ENCODE results near the gene EXOC3.
"Not testable (repeated sequence)": the region's sequence is repeated elsewhere in the genome, so short reads cannot be mapped to it uniquely, and the experiment has no call there.

The EXOC3 gene

DNA sequence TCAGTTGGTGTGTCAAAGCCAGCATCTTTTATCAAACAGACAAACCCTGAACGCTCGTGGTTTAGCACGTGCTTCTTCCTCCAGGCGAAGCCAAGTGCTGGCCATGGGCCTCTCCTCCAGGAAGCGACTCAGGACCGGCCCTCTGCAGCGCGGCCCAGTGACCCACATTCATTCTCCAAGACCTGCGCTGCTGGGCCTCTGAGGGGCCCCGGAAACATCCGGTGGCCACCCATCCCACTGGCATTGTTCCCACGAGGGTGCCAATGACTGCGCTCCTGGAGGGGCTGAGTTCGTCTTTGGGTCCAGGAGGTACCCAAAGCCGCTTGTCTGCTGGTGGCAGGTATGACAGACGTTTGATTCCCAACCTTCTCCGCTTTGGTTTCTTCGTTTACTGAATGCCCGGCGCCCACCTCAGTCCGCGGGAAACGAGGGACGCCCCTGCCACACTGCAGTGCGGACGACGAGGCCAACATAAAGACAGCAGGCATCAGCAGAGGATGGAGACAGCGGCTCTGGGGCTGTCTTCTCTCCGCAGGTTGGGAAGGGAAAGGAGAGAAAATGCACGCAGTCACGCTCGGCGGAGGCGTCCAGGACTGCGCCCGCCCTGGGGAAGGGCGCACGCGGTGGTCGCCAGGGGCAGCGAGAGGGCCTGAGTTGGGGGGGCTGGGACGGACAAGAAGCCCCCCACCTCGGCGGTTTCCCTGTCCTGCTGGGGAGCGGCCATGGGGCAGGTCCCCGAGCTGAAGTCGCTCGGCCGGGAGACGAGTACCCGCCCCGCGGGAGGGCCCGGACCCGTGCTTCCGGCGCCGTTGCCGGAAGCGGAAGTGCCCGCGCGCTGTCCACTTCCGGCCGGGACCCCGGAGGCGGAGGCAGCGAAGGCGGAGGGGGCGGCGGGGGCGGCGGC is at the start of gene EXOC3:
EXOC3 (plus strand) TSS at position 842 of the 904 bp plus-strand sequence. CDS start 3,030 bp downstream, outside the sequence.
- peak; percentile 84 for DNase-seq

DNA sequence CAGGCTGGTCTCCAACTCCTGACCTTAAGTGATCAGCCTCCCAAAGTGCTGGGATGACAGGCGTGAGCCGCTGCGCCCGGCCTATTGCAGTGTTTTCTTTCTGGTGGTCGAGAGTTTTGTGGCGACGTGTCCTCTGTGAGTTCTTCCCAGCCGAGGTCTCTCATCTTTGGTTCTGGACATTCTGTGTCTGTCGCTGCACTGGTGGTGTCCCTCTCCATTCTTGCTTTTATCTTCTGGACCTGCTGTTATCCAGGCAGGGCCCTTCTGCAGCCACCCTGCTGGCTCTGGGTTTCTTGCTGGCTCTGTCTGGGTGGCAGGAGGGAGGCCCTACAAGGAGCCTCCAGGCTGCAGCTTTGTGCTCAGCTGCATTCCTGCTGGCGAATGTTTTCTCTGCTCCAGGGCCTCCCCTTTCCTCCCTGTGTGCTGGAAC is 49.1 kb upstream of the EXOC3 start:
- peak; percentile 40 for DNase-seq

DNA sequence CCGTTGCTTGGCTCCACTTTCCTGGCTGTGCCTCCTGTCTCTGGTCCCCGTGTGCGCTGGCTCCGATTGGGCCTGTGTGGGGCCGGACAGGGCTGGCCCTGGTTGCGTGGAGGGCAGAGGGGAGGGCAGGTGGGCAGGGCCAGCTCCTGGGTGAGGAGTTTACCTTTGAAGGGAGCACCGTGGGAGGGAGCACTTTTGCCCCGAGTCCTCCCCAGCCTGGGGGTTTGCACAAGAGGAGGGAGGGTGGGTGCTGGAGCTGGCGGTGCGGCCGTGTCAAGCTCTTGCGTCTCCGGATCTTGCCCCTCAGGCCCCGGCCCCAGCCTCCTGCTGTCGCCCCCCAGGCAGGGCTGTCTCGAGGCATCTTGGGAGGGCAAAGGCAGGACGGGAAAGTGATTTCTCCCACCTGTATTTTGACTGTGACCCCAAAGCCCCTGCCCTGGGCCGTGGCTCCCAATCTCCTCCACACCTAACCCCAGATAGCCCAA is 48.3 kb upstream of the EXOC3 start:
- peak; percentile 15 for DNase-seq

DNA sequence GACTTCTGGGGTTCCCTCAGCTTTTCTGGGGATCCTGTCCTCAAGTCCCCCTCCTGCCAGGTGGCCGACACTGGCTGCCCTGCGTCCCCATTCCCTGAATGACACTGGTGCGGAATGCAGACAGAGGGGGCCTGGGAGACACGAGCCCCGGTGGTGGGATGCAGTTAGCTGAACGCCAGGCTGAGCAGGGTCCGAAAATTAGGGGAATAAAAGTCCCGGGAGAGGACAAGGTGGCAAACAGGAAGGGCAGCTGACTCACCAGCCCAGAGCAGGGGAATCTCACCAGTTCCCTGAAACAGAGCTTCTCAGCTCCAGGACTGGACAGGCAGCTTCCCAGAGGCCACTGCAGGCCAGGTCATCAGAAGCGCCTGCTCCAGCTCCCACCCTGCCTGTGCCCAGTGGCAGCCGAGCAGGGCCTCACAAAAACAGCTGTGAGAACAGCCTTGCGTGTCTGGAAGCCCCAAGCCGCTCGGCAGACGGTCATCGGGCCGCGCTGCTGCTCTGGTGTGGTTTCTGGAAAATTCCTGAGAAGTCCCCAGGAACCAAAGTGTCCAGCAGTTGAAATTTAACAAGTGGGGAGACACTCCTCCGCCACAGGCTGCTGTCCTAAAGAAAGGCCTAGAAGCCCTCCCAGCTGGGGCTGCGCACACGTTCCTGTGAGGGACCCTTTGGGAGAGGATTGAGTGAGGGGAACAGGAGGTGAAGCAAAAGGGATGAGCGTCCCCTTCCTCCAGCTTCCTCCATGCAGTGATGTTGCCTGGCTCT is 47.6 kb upstream of the EXOC3 start:
- DNase-seq = peak; percentile 66

DNA sequence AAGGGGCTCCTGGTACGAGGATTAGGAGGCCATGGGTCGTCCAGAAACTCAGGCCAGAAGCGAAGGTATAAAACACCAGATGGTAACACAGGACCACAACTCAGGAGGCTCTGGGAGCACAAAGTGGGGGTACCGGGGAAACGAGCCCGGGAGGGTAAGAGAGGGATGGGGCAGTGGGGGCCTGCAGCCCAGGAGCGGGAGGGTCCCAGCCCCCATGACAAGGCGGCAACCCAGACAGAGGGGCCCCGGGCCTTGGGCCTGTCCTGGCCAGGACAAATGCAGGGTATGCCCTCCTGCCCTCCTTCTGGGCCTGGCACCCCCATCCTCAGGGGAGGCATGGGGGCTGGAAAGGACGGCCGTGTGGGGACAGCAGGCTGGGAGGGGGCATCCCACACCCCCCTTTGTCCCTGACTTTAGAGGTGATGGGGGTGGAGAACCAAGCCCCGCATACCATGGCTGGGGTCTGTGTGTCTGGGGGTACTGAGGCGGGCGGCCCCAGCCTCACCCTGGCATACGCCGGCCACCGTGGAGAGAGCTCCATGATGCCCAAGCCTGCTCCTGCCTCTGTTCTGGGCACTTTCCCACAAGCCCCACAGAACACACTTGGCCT is 47.0 kb upstream of the EXOC3 start:
- no peak for DNase-seq

DNA sequence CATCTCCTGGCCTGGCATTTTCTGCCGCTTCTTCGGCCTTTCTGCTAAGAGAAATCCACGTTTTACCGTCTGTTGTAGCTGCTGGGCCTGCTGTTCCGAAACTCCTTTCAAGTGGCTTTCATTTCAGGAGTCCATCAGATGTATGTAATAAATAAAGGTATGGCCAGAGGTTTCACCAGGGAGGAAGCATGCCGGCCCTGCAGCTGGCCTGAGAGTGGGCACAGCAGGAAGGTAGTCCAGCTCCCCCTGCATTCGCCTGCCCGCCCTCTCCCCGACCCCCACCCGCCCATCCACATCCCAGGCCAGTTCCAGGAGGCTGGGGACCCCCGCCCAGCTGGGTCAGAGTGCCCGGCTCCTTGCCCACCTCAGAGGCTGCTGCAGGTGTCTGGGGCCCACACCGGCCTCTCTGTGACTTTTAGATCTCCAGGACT is 46.4 kb upstream of the EXOC3 start:
- no peak for DNase-seq

DNA sequence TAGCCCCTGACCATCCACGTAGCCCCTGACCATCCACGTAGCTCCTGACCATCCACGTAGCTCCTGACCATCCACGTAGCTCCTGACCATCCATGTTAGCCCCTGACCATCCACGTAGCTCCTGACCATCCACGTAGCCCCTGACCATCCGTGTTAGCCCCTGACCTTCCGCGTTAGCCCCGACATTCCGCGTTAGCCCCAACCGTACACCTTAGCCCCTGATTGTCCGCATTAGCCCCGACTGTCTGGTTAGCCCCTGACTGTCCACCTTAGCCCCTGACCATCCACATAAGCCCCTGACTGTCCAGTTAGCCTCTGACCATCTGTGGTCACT is 44.9 kb upstream of the EXOC3 start:
- not testable (repeated sequence) for DNase-seq

DNA sequence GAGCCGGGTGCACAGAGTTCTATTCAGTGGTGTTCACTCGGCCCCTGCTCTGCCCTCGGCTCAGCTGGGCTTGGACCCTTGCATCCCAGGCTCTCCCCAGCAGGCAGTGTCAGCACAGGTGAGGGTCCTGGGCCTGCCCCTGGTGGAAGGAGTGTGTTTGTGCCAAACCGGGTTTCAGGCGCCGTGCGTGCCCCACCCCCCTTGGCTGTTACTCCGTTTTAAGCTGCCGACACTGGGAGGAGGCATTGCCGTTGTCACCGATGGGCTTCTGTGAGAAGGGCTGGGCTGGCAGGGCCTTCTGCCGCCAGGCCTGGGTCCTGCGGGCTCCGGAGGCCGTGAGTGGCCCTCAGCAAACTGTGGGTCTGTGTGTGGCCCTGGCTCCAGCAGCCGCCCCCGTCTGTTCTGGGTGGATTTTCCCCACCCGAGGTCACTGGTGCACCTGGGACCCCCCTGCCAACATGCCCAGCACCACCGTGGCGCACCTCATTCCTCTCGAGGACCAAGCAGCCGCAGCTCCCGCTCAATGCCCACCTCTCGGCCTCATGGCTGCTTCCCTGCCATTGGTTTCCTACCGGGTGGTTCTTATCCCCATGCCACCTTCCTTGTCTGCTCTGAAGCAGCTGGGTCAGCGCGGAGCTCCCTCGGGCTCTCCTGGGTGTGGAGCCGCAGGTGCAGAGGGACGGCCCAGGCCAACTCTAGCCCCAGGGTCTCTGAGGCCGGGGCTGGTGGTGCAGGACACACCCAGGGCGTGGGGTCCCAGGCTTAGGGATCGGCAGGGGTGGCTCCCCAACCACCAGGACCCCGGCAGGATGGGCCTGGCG is 44.3 kb upstream of the EXOC3 start:
- peak; percentile 31 for DNase-seq

DNA sequence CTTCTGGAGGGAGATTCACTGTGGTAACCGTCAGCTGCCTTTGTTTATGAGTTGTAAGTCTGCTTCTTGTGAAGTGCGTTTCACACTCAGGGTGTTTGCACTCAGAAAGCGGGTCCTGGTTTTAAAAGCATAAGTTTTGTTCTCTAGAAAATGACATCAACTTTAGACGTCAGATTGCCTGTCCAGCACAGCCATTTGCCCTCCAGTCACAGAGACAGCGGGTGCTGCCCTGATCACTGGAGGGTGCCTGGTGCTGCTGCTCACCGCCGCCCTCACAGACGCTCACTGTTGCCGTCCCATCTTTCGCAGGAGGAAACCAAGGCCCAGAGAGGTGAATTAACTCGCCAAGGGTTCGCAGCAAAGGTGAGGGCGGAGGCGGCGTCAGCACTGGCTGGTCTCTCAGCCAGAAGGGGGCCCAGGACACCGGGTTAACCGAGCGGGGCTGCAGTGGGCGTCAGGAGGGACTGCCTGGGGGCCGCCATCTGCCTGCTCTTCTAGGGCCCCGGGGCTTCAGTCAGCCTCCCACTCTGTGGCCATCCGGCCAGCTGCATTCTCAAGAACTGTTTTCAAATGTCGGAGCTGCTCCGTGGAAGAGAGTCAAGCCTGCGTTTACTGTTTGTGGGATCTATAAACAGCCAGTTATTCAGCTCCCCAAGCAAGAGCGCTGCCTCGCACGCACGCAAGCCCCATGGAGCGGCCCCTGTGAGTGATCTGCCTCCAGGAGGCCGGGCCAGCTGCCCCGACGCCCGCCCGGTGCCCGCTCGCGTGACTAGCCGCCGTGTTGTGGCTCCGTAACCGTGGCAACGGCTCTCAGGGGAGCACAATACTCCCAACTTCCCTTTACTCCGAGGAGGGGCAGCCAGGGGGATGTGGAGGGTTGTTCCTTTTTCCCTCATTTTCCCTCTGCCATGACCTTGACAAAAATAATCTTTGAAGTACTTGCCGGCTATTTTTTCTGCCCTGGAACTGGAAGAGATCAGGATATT is 43.4 kb upstream of the EXOC3 start:
- peak; percentile 92 for DNase-seq

DNA sequence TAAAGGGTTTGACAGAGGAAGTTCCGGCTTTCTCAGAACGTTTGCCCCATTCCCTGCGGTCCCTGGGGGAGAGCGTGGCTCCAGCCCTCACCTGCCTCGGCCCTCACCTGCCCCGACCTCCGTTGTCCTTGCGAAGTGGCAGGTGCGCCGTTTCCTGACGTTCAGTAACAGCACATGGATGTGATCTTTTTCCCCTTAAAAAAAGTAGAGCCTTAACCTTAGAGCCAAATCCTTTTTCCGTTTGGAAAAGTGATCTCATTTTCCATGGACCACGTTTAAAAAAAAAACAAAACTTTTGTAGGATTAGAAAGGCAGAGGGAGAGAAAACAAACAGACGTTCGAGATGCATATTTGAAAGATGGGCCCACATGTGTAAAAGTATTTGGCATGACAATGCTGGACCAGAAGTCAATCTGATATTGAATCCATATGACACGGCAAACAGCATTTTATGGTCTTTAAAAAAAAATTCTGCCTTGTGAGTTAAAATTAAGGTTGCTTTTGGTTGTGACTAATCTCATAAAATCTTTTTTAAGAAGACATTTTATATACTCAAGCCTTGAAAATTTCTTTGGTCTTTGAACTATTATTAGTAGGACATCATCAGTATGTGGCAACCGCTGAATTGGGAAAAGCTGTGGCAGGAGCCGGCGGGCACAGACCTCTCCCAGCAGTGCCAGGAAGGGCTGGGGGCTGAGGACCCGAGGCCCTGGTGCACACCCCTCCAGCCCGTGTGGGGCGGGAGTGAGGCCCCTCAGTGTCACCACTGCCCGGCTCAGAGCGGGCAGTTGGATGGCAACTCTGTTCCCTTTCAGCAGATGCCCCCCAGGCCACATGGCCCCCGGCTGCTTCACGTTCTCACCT is 42.5 kb upstream of the EXOC3 start:
- DNase-seq = peak; percentile 54

DNA sequence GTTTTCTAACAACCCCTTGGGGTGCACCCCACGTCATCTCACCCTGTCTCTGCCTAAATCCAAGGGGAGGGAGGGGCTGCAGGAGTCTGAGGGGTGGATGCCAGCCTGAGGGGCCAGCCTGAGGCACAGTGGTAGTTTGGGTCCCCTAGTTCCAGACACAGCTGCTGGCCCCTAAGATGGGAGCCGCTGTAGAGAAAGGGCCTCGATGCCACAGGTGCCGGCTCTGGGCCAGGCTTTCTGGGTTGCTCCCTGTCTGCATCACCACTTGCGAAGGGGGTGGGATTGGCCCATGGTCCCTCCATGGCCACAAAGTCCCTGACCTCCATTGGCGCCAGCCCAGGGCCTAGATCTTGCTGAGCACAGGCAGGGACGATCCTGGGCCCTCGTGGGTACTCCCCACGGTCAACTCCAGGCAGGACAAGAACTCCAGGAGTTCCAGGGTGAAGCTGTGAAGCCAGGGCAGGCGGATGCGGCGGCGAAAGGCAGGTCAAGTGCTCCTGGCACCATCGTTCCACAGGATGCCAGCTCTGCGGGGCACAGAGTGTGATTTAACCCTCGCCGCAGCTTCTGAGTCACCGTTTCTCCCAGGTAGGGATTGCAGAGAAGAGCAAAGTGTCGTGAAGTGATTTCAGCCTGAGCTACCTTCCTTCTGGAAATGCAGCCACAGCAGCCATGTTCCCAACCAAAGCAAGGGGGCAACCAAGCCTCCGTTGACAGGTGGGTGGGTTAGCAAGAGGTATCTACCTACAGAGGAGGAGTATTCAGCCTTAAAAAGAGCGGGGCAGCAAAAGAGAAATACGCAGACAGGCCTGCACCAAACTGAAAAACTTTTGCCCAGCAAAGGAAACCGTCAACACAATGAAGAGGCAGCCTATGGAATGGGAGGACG is 41.6 kb upstream of the EXOC3 start:
- no peak for DNase-seq

DNA sequence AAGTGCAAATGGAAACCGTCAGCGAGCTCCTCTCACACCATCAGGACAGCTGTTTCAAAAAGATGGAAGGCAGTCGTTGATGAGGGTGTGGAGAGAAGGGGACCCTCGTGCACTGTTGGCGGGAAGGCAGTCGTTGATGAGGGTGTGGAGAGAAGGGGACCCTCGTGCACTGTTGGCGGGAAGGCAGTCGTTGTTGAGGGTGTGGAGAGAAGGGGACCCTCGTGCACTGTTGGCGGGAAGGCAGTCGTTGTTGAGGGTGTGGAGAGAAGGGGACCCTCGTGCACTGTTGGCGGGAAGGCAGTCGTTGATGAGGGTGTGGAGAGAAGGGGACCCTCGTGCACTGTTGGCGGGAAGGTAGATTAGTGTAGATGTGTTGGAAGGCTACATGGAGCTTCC is 40.8 kb upstream of the EXOC3 start:
- DNase-seq = not testable (repeated sequence)

DNA sequence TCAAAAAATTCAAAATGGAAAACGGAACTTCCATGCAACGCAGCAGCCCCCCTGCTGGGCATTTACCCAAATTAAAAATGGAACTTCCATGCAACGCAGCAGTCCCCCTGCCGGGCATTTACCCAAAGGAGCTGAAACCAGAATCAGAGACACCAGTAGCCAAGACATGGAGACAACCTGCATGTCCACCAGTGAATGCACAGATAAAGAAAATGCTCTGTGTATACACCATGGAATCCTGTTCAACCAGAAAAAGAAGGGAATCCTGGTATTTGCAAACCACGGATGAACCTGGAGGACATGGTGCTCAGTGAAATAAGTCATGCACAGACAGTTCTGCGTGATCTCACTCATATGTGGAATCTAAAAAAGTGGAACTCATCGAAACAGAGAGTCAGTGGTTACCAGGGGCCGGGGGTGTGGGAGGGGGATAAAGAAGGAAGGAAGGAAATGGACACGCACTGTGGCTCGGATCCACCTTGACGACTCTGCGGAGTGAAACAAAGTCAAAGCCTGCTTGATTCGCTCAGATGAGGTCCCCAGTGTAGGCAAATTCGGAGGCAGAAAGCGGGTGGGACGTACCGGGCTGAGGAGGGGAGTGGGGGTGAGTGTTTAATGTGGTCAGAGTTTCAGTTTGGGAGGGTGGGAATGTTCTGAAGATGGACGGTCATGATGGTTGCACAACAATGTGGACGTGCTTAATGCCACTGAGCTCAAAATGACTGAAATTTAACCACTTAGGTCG is 40.2 kb upstream of the EXOC3 start:
- DNase-seq = no peak

DNA sequence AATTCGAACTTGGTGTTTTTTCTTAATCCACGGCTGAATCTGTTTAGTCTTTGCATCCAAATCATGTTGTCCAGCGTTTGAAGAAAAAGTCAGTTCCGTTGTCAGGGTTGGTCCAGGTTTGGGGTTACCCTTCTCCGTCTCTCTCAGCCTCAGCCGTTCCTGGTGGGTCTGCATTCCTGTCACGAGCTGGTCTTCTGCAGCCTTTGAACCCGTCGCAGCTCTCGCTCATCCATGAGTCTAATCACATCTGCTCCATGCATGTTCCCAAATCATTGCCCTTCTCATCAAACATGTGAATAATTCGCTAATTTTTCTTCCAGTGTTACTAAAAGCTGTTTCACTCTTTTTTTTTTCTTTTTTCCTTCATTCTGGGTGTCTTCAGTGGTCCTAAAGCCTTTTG is 39.0 kb upstream of the EXOC3 start:
- DNase-seq = no peak

DNA sequence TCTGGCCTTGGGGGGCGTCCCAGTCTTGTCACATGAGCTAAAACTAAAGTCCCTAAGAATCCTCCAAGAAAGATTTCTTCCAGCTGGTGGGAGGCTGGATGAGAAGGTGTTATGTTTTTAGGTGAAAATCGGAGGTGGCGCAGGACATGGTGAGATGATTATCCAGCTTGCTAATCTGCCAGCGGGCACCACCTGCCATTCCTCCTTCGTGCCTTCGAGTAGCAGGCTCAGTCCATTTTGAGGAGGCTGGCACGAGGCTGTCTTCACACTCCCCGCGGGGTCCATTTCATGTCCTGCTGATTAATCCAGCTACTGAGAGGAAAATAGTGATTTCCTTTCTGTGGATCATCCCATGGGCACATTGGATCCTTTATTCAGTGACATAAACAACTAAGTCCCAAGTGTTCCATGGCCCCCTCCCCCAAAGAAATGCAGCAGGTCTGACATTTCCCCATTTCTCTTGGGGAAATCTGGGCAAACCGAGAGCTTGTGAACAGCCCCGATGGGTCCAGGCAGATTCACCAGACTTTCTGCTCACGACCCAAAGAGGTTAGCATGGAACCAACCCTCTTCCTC is 38.2 kb upstream of the EXOC3 start:
- DNase-seq = peak; percentile 17

DNA sequence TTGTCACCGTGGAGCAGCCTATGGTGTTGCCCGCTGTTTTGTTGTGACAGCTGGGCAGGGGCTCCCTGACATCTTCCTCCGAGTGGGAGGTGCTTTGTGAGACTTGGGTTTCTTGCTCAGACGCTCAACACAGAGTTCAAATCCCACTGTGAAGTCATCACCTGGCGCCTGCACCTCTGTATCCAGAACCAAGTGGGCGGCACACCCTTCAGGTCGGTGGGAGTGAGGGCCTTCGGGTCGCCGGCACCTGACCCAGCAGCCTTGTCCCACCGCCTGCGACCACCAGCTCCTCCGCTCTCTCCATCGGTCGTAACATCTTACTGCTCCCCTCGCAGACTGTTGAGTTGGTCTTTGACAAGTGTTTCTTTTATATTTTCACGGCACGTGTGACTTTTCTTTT is 37.6 kb upstream of the EXOC3 start:
- peak; percentile 8 for DNase-seq

DNA sequence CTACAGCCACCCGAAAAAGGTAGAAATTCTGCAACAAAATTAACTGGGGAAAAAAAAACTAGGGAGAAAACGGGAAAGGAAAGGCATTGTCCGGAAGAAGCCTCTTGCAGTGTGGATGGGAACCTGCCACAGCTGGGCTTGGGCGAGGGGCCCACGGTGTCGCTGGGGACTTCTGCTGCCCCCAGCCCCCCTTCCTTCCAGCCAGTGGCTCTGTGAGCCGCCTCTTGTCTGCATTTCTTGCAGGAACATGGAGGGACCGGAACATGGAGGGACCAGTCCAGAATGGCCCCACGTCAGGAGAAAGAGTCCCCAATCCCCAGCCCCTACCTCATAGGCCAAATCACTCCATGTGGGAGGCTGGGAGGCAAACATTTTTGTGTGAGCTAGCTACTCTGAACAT is 36.9 kb upstream of the EXOC3 start:
- peak; percentile 27 for DNase-seq

DNA sequence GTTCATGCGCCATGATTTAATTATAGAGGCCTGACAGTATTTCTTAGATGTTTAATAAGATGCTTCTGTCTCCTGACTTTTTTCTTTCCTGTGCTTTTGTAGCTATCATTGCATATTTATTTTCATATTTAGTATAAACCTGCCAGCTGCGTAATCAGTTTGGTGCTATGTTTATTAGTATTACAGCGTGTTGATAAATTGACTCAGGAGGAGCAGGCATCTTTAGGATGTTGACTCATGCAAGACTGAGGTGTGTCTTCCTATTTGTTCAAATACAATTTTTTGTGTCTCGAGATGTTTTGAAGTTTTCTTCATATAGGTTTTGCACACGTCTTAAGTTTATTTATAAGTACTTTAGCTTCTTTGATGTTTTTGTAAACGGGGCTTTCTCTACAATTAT is 35.9 kb upstream of the EXOC3 start:
- no peak for DNase-seq

All from left hindlimb (tissue), 1 donor.